GM21528 (cell line): ENCODE measurements around the gene MDP1.
"Not testable (repeated sequence)": the region's sequence is repeated elsewhere in the genome, so short reads cannot be mapped to it uniquely, and the experiment has no call there.

ENCODE experiments used
- ATAC-seq: cut with Tn5 transposase; IDR thresholded peaks from one replicate; pipeline ENCODE4 v1.9.1; 2021; ENCODE audit warnings: mild to moderate bottlenecking, moderate library complexity; ENCODE audit not compliant: unreplicated experiment, low FRiP score

MDP1 gene

DNA sequence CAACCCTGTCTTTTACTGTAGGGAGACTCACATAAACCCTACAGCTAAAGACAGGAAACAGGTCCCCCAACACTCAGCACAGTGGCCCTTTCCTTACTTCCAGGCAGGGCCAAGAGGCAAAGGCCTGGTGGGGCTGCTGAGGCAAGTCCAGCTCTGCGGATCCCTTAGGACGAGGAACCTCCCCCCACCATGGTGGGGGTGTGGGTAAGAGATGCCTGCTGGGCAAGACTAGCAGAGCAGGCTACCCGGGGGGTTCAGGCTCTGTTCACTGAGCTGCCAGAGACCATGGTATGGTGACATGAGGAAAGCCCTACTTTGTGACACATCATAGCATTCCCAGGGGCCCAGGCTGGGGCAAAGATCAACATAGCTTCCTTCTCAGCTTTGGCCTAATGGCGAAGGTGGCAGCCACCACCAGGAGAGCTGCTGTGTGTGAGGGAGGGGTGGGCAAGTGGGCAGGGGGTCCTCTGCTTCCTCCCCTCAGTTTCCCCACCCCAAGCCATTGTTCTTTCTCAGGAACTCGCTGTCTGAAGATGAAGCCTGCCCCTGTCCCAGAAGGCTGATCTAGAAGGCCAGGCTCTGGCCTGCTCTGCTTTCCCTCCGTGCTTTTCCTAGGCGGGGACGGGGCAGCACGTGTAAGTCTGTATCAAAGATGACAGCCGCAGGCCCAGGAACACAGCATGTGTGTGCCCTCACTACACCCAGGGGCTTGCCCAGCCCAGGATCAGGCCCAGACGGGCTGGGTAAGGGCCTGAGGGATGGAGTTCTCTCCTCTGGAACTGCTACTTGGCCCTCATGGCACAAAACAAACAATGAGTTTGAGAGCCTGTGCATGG is 36.6 kb upstream of the MDP1 start:
- ATAC-seq: no peak

DNA sequence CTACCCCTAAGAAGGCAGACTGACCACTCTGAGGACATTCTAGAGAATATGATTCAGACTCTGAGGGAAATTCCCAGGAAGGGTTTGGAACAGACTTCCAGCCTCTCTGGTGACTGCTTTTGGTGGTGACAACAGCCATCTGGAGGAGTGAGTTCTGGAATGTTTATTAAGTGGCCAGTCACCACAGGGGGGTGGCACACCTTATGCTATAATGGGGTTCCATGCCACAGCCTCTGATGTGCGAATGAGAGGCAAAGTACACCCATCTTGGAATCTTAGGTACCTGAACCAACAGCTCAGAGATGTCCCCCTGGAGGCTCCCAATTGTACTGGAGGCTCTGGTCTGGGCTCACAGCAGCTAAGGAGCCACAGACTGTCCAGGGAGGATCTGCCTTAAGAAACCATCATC is 36.0 kb upstream of the MDP1 start:
- ATAC-seq: no peak

DNA sequence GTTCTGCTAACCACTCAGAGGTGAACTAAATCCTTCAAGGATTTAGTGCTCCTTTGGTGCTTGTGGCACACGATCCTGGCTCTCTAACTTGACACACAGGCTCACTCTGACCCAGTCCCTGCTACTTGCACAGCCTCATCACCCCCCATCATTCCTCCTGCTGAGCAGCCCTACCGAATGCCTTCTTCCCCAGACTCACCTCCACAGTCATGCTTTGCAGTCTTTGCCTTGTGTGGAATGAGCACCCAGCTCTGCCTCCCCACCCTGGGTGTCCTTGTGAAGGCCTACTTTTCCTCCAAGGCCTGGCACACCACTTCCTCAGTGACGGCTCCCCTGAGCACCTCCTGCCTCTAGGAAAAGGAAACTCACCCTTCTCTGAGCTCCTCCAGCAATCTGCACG is 34.5 kb upstream of the MDP1 start:
- ATAC-seq: no peak

DNA sequence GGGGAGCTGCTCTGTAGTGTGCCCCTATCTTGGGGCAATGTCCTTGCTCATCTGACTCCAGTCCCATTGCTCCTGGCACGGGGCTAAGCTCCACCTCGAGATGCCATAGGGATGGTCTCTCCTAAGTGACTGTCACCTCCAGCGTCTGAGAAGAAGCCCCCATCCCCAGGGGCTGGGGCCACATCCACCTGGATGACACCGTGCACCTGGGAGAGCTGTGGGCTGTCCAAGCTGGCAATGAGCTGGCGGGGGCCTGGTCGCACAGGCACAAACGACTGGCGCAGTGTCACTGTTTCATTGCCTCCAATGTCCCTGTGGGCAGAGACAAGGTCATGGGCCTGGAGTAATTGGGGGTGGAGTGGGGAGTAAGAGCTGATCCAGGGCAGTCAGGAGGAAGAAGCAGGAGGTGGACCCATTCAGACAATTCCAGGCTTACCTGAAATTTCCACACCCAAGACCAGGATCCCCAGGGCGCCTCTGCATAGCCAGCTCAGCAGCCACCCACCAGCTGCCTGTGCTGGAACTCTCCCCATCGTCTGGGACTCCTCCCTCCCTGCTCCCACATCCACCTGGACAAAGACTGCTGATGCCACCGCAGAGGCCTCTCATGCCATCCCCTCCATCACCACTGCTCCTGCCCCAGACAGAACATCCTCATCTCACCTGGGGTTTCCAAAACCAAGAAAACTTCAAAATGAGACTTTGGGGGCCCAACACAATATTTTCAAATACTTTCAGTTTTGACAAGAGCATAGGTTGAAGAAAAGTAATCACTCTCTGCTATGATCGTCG is 33.6 kb upstream of the MDP1 start:
- ATAC-seq: no peak

DNA sequence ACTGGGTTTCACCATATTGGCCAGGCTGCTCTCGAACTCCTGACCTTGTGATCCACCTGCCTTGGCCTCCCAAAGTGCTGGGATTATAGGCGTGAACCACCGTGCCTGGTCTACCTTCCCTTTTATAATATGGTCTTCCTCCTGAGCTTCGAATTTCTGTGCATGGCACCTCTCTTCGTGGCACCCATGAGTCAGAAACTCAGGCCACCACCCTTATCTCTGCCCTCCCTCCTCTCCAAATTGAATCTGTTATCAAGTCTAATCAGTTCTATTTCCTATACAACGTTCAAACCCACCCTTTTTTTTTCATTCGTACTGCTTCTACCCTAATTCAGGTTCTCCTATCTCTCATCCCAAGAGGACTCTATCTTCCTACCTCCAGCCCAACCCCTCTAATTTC is 31.6 kb upstream of the MDP1 start:
- ATAC-seq: no peak

DNA sequence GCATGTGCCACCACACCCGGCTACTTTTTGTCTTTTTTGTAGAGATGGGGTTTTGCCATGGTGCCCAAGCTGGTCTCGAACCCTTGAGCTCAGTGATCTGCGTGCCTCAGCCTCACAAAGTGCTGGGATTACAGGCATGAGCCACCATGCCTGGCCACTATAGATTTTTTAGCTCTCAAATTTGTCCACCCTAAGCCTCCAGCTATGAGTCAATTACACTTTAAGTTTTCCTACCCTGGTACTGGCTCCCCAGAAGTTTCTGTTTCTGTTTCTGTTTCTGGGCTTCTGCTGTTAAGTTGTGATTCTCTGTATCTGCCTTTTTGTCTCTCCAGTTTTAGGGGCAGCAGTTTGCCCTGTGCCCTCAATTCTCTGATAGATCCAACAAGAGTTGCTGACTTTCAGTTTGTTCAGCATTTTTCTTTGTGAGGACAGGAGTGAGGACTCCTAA is 30.9 kb upstream of the MDP1 start:
- no peak for ATAC-seq

DNA sequence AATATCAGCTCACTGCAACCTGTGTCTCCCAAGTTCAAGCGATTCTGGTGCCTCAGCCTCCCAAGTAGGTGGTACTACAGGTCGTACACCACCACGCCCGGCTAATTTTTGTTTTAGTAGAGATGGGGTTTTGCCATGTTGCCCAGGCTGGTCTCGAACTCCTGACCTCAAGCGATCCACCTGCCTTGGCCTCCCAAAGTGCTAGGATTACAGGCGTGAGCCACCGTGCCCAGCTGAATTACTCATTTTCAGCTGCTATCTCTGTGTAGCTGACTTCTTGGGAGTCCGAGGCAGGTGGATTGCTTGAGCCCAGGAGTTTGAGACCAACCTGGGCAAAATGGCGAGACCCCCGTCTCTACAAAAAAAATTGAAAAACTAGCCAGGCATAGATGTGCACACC is 29.5 kb upstream of the MDP1 start:
- ATAC-seq: not testable (repeated sequence)

DNA sequence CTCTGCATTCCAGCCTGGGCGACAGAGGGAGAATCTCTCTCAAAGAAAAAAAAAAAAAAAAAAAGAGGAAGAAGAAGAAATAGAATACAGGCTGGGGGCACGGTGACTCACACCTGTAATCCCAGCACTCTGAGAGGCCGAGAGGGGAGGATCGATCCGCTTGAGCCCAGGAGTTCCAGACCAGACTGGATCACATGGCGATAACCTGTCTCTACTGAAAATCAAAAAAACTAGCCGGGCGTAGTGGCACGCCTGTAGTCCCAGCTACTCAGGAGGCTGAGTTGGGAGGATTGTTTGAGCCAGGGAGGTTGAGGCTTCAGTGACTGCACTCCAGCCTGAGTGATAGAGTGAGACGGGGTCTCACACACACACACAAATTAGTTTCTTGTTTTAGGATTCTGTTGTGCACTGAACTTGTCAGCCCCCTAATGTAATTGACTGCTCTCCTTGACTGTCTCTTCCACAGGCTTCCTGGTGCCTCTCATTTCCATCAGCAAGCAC is 27.5 kb upstream of the MDP1 start:
- peak; percentile 1 for ATAC-seq

DNA sequence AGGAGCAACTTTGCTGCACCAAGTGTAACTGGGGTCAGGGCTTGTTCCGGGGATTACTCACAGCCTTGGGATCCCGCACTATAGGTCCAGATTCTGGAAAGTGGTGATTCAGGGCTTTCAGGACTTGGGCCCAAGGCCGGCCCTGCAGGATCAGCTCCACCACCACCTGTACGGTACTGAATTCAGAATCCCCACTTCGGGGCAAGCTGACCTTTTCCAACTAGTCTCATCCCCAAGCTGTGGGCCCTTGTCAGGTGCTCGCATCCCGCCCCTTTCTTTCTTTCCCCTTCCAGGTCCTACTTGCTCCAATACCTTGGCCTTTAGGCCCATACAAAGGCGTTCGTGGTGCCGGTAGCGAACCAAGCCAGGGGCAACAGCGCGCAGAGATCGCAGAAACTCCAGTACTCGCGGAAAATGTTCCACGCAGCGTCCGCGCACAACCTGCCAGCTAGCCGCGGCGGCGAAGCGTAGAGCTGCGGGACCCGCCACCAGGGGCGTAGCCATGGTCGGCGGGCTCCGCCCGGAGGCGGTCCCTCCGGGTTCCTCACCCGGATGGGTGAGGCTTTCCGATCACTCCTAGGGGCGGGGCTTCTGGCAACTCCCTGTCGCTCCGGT is 26.1 kb upstream of the MDP1 start:
- peak; percentile 84 for ATAC-seq

DNA sequence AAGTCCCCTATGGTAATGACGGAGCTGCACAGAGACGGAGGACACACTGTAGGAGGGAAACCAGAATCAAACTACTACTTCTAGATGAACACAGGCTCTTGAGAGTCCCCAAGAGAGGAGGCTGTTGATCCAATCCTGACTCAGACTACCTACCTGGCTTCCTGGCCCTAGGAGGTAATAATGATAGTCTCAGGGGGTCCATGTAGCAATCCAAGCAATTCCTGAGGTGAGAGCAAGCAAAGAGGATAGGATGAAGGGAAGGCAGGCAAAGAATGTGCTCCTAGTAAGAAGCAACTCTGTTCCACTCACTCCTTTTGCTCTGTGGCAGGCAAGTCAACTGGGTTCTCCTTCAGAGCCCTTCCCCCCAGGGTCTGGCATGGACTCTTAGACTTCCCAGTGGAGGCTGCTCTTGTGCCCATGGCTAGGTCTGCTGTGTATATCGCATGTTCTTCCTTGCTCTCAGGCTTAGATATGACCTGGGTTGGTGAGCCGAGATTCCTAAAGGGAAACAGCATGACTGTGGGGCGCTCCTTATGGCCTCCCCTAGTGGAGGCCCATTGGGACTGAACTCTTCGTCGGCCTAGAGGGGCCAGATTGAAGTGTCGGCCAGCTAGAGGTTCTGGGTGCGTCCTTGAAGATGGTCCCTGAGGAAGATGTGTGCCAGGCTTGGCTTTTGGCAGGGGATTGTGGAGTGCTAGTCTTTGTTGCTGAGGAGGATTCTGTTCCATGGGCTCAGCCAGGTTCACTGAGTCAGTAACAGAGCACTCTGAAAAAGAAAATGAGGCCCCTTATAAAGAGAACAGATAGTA is 24.4 kb upstream of the MDP1 start:
- ATAC-seq: no peak

DNA sequence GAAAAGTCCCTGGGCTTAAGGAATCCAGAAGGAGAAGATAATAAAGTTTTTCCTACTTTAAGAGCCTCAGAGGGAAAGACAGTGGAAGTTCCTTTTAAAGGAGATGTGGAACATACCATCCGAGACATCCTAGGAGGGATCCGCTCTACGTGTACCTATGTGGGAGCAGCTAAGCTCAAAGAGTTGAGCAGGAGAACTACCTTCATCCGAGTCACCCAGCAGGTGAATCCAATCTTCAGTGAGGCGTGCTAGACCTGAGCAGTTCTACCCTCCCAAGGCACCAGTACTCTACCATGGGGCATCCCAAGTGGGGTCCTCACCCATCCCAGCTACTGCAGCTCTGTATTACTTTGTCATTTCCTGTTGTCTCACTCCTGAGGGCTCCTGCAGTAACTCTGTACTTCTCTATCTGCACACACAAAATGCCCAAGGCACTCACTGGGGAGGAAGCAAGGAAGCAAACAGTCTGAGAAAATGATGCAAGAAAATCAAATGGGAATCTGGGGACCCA is 22.7 kb upstream of the MDP1 start:
- no peak for ATAC-seq

DNA sequence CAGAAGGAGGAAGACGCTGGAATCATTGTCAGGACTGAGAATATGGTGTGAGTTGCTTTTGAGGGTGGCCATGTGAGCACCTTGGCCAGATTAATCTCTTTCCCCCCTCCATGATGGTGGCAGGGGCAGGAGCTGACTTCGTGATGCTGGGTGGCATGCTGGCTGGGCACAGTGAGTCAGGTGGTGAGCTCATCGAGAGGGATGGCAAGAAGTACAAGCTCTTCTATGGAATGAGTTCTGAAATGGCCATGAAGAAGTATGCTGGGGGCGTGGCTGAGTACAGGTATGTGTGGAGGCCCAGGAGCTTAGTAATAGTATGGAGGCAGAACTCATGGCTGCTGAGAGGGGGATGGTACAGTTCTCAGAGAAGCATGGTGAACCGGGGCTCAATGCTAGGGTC is 22.3 kb upstream of the MDP1 start:
- ATAC-seq: no peak

DNA sequence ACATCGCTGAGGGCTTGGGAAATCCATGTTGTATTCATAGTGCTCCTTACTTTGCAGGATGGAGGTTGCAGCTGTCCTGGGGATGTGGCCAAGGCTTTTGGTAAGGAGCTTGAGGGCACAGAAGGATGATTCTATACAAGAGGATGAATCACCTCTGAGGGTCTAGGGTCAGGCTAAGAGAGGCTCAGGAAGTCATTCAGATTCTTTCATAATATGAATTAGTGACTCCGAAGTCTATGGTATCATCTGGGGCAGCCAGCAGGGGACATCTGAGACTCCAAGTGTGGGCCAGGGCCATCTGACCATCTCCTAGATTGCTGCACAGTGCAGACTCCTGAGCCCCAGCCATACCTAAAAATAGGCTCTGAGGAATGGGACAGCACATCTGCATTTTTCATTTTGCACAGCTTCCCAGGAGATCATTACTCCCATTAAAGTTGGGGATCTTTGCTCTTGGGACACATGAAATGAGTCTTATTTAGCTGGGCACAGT is 21.6 kb upstream of the MDP1 start:
- ATAC-seq: no peak

DNA sequence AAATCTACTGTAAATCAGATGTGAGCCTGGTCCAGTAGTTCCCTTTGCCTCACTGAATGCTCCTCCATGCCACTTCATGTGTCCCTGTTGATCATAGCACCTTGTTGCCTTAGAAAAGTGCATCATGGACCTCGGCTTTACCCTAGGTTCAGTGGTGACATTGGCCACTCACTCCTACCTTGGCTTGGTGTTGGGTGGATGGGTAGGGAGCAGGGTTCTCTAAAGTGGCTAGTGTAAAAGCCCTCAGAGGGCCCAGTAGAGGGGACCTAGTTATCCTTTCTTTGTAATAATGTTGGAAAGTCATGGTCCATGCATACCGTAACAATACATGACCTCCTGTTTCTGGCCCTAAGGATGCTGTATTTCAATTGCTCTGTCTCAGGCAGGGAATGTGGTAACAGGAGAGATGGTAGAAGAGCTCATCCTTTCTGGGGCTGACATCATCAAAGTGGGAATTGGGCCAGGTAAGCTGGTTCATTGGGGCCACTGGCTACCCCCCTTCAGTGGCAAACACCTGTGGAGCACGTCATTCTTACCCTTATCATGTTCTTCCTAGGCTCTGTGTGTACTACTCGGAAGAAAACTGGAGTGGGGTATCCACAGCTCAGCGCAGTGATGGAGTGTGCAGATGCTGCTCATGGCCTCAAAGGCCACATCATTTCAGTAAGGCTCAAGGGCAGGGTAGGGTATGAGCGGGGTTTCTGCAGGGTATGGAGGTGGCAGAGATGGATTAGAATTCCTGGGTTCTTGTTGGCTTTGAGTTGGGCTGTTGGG is 21.0 kb upstream of the MDP1 start:
- ATAC-seq: no peak

DNA sequence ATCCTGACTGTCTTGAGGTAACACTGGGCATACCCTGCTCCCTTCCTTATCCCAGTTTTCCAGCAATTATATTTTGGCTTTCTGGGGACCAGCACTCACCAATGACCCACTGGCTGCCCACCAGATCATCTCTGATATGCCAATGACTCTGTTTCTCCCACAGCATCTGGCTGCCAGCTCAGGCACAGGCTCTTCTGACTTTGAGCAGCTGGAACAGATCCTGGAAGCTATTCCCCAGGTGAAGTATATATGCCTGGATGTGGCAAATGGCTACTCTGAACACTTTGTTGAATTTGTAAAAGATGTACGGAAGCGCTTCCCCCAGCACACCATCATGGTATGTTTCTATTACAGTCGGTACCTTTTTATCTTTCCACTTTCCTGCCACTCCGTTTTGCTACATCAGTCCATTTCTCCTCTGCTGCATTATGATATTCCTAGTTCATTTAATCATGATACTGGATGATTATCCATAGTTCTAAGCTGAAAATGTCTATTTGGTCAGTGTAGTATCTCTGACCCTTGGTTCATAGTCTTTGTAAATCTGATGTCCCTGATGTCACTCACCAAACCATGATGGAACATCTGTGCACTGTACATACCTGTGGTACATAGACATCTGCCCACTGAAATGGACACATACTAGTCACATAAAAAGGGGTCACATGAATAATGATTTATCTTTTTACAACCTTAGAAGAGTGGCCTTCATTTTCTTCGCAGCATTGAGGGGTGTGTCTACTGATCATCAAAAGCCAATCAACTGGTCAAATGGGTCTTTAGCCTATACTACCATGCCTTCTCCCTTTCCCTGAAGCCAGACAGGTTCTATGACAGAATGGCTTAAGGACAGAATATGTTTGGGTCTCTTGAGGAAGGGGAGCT is 20.2 kb upstream of the MDP1 start:
- ATAC-seq: no peak

DNA sequence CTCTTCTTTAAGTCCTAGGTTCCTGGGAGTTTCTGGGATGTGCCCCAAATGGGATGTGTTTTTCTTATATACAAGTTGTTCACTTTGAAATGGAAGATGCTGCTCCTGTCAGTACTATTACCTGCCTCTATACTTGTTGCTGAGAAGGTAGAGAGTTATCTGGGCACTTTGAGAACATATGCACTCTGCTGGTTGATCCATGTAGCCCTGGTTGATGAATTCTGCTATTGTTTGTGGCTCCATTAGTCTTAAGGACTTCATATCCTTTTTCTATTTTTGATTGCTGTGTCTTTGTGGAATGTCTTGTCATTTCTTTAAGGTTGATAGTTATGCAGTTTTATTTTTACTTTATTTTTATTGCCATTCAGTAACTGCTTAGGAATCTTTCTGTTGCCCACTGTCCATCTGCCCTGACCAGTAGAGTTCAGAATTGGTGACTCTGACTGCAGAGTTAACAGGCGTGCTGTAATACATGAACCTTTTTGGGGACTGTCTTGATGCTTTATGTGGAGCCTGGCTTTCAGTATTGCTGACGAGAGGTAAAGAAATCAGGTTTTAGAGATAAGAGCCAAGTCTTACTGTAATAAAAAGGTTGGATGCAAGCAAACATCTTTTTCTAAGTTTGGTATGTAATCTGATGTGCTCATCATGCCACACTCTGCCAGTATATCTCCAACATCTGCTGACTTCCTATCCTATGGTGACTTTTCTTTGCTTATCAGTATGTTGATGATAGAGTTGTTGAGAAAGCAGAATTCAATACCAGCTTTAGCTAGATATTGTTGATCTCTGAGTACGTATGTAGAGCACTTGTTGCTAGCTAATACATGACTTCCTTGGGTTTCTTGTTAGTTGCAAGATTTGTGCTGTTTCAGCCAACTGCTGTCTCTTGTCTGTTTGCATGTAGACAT is 18.5 kb upstream of the MDP1 start:
- no peak for ATAC-seq

DNA sequence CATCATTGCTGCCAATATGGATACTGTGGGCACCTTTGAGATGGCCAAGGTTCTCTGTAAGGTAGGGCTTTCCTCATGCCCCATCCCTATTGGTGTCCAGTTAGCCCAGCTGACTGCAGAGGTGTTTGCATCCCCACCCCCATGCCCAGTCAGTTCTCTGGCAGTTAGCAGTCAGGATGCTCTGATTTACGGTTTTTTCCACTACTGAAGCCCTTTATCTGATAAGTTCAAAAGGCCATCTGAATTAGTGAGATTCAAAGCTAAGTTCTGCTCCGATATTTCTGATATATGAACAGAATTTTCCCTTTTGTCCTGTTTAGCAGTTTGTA is 17.6 kb upstream of the MDP1 start:
- no peak for ATAC-seq
